Ovary (tissue), 9 donors: ENCODE measurements around the gene PRSS8. TPM values are rescaled to one million over a fixed set of nuclear protein-coding genes. Genes with fewer than 3 reads are reported as not detected.
"Not testable (repeated sequence)": the region's sequence is repeated elsewhere in the genome, so short reads cannot be mapped to it uniquely, and the experiment has no call there.

Experiments
- DNase-seq, 5 donors: peaks; one replicate each; pipeline ENCODE4 v3.0.0-alpha.2; 2019 to 2020
- H3K27ac ChIP-seq, 2 donors: fragments of 200-600 bp; one replicate each; pipeline versions ENCODE4 v1.5.1 to v1.8.0; 2019 to 2022
- H3K27me3 ChIP-seq: fragments of 200-600 bp; one replicate; pipeline ENCODE4 v1.8.0; 2022
- H3K36me3 ChIP-seq: fragments of 200-600 bp; sonication (generic); one replicate; pipeline ENCODE4 v1.5.1; 2019
- H3K4me1 ChIP-seq: one replicate; pipeline ENCODE4 v1.8.1; 2013; ENCODE audit warnings: mild to moderate bottlenecking, moderate library complexity; ENCODE audit not compliant: insufficient read depth
- H3K4me3 ChIP-seq: fragments of 200-600 bp; sonication (generic); one replicate; pipeline ENCODE4 v1.5.1; 2017
- H3K9me3 ChIP-seq, 2 donors: fragments of 200-600 bp in 1 of 2; sonication (generic) in 1 of 2; one replicate each; pipeline versions ENCODE4 v1.5.1 to v1.8.1; 2013 to 2019; ENCODE audit warnings: mild to moderate bottlenecking in 1 of 2, moderate library complexity in 1 of 2
- EP300 ChIP-seq: sonication (generic); formaldehyde crosslinking; IDR thresholded peaks from one replicate; pipeline ENCODE4 v1.6.1; 2017; ENCODE audit warnings: antibody characterized with exemption
- POLR2A ChIP-seq: fragments of 450-650 bp; IDR thresholded peaks from one replicate; pipeline ENCODE4 v1.6.1; 2017; ENCODE audit warnings: antibody characterized with exemption, mild to moderate bottlenecking, moderate library complexity
- WGBS, 3 donors: extraction: QIAGEN DNeasy Blood & Tissue Kit in 1 of 3; methylation state at CpG; one replicate each; pipeline versions ENCODE4 v1.1.5 to v1.1.7; 2013 to 2017; 5-methylcytosine and 5-hydroxymethylcytosine counted together
- intact Hi-C, 4 donors: fragments of 100-400 bp; cut with DNase I; formaldehyde crosslinking; loops; one replicate each; pipeline versions ENCODE4 v1.11.0 to v1.15.1; 2022 to 2023
- polyA plus RNA-seq, 2 donors: library from polyadenylated mRNA; stranded (reverse); fragments of 200-250 nt in 1 of 2; fragments of 350-450 nt in 1 of 2; fragmentation: Illumina TruSeq in 1 of 2; extraction: RNeasy Lipid Tissue Mini Kit (QIAGEN cat#74804) in 1 of 2; gene quantifications; one replicate each; pipeline ENCODE4 v1.2.3, GENCODE V29; 2013 to 2014
- total RNA-seq, 7 donors: library from RNA; depleted of rRNA in 2 of 7; stranded (reverse); fragments of >200 nt in 2 of 7; fragmentation: NEBNext Ultra II Directional in 3 of 7; extraction: Animal tissue kit (Norgen Biotek cat#: 25700) in 3 of 7; gene quantifications; one replicate each; pipeline versions ENCODE4 v1.1.0 to v1.2.4, GENCODE V29; 2016 to 2023
- TF ChIP-seq, protein P1 (sequence below), 3 donors: fragments of 450-650 bp in 2 of 3; fragments of 200-600 bp in 1 of 3; IDR thresholded peaks; one replicate each; pipeline versions ENCODE4 v1.5.1 to v1.8.0; 2016 to 2022; ENCODE audit warnings: antibody characterized with exemption in 3 of 3, mild to moderate bottlenecking in 1 of 3
- donor health status: DM: no; HTN: no; CAD: no; lungs with moderate emphysema.
- donor health status: DM: no; HTN: no; CAD: no.
- donor health status: Bipolar disorder and iron deficiency.
- donor health status: DM: yes; HTN: yes; CAD: no.
- donor health status: DM: no; HTN: no; CAD: no.
- donor health status: DM: yes; HTN: yes; CAD: no.

PRSS8 gene
- total and polyA plus RNA-seq, 9 donors = 0.05 to 47.0 (median 1.9) TPM; not detected in 3

DNA sequence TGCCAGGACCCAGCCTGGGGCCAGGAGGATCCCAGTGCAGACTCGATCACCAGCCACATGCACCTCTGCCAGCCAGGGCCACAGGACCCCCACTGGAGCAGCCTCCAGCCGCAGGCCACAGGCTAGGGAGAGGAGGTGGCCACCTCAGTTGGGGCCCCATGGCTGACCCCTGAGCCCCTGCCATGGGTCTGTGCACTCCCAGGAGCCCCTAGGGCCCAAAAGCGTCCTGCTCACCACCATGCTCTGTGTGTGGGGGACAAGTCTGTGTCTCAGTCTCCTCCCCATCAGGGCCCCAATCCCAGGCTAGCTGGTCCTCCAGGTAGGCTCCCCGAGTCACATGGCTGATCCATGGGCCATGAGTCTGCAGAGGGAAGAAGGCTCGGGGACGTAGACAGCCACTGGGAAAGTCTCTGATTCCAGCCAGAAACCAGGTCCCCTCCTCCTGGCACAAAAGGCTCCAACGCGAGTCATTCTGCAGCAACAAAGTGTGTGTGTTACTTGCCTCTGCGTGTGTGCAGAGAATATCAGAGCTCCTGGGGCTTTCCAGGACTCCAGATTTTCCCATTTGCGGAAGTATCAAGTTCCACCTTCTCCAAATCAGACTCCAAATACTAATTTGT is 6.1 kb upstream of the PRSS8 start:
- H3K27ac ChIP-seq = peak overlapping the region in 1 of 2 donors; percentile 53
- H3K27me3 ChIP-seq = no peaks in the 10 kb centered on the region
- H3K4me1 ChIP-seq = peaks cover 7% of the 10 kb centered on the region
- intact Hi-C loops = loop anchor here in 1 of 4 donors (2.0 kb wide), 1 partner anchor 157 kb away; the partner anchor contains the start of gene HSD3B7
- no peaks in the 10 kb centered on the region for H3K9me3 ChIP-seq
- peak overlapping the region; percentile 22 for H3K4me3 ChIP-seq
- whole genome bisulfite sequencing, 3 donors = 13 to 20% (median 17%) methylated on average over 9 to 10 of the region's 10 CpGs
- TF ChIP-seq POLR2A (no peak), EP300 (no peak)
- TF ChIP-seq, protein P1, sequence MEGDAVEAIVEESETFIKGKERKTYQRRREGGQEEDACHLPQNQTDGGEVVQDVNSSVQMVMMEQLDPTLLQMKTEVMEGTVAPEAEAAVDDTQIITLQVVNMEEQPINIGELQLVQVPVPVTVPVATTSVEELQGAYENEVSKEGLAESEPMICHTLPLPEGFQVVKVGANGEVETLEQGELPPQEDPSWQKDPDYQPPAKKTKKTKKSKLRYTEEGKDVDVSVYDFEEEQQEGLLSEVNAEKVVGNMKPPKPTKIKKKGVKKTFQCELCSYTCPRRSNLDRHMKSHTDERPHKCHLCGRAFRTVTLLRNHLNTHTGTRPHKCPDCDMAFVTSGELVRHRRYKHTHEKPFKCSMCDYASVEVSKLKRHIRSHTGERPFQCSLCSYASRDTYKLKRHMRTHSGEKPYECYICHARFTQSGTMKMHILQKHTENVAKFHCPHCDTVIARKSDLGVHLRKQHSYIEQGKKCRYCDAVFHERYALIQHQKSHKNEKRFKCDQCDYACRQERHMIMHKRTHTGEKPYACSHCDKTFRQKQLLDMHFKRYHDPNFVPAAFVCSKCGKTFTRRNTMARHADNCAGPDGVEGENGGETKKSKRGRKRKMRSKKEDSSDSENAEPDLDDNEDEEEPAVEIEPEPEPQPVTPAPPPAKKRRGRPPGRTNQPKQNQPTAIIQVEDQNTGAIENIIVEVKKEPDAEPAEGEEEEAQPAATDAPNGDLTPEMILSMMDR (IDR thresholded peaks at IDR 0.05) = no peak
- peak in 4 of 5 donors; percentile 48 to 65 (median 58) for DNase-seq
- no peaks in the 10 kb centered on the region for H3K36me3 ChIP-seq

DNA sequence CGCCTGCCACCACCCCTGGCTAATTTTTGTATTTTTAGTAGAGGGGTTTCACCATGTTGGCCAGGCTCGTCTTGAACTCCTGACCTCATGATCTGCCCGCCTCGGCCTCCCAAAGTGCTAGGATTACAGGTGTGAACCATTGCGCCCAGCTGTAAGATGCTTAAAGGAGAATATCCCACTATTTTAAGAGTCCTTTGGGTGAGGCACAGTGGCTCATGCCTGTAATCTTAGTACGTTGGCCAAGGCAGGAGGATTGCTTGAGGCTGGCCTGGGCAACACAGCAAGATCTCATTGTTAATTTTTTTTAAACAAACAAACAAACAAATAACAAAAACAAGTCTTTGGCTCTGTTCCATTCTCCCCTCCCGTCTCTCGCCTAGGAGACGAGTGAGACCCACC is 5.5 kb upstream of the PRSS8 start:
- H3K9me3 ChIP-seq, H3K4me3 ChIP-seq, H3K27me3 ChIP-seq, H3K27ac ChIP-seq, H3K36me3 ChIP-seq, H3K4me1 ChIP-seq, intact Hi-C loops: not testable (repeated sequence)
- 86 to 88% (median 87%) methylated on average over 9 of the region's 9 CpGs for WGBS, 3 donors
- DNase-seq = peak in 1 of 5 donors; percentile 26

DNA sequence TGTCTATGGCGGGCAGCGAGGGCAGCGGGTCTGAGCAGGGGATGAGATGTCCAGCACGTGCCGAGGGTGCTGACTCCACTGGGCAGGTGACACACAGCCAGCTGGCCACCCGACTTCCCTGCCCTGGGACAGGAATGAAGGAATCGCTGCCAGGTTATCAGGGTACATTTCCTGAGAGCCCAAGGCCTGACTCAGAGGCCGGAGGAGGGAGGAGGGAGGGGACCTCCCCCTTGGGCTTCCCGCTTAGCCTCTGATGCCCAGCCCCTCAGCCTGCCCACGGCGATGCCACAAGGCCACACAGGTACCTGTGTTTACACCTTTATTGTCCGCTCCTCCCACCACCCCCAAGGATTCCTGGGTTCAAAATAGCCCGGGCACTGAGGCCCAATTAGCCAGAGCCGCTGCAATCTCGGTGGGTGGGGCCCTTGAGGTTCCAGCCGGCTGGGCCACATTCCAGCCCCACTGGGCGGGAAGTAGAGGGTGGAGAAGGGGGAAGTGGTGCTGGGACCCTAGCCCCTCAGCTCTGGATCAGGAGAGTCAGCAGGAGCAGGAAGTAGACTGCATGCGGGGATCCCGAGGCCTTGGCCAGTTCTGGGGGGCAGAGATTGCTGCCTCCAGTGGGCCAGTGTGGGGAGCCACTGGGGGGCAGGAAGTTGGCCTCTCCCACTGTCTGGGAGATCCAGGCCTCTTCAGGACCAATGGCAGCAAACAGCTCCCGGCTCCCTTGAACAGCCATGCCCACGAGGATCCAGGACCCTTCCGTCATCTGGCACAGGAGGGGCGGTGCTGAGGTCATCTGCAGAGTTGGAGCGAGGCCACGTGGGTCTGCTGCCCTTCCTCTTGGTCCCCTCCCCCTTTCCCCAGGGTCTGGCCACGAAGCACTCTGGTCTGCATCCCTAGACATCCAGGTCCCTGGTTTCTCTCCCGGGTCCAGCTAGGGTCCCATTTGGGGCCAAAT is 3.4 kb upstream of the PRSS8 start:
- no peak overlapping the region for H3K4me3 ChIP-seq
- no peaks in the 10 kb centered on the region for H3K27me3 ChIP-seq
- intact Hi-C loops = loop anchor here in 1 of 4 donors (10.0 kb wide), 1 partner anchor 46 kb away; the partner anchor contains the start of gene FUS
- H3K36me3 ChIP-seq = no peaks in the 10 kb centered on the region
- no peaks in the 10 kb centered on the region for H3K9me3 ChIP-seq
- 48 to 56% (median 49%) methylated on average over 27 of the region's 27 CpGs for WGBS, 3 donors
- DNase-seq = peak in 1 of 5 donors; percentile 20
- peaks cover 7% of the 10 kb centered on the region for H3K4me1 ChIP-seq
- TF ChIP-seq, protein P1 (IDR thresholded peaks at IDR 0.05) = no peak
- TF ChIP-seq EP300 (no peak), POLR2A (no peak)
- H3K27ac ChIP-seq = peak overlapping the region in 1 of 2 donors; percentile 5

DNA sequence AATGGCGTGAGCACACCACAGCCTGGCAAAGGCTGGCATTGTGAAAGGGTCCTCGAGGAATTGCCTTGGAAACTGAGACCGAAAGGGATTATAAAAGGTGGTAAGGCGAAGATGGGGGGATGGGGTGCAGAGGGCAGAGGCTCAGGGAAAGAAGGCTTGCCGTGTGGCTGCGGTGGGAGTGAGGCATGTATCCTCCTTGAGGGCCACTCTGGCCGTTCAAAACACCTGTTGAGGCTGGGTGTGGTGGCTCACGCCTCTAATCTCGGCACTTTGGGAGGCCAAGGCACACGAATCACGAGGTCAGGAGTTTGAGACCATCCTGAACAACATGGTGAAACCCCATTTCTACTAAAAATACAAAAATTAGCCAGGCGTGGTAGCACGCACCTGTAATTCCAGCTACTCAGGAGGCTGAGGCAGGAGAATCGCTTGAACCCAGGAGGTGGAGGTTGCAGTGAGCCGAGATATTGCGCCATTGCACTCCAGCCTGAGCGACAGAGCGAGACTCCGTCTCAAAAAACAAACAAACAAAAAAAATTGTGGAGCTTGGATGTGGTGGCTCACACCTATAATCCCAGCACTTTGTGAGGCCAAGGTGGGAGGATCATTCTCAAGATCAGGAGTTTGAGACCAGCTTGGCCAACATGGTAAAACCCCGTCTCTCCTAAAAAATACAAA is 1.4 kb upstream of the PRSS8 start:
- H3K4me1 ChIP-seq, H3K4me3 ChIP-seq, H3K9me3 ChIP-seq, H3K27me3 ChIP-seq, H3K36me3 ChIP-seq, H3K27ac ChIP-seq, DNase-seq: not testable (repeated sequence)
- intact Hi-C loops = loop anchor here in 1 of 4 donors (10.0 kb wide), 1 partner anchor 48 kb away; the partner anchor contains the start of gene FUS
- WGBS, 3 donors = 90 to 93% (median 91%) methylated on average over 20 of the region's 20 CpGs

DNA sequence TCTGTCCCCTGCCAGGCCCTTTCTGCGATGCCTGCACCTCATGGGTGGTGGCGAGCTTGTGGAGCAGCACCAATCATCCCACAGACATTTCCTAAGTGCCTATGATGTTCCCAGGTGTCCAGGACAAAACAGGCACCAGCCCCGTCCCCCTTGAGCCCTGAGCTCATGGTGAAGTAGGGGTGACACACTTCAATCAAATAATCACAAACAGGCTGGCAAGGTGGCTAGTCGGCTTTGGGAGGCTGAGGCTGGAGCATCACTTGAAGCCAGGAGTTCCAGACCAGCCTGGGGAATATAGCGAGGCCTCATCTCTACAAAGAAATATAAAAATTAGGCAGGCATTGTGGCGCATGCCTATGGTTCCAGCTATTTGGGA is 748 bp upstream of the PRSS8 start:
- Histone ChIP-seq H3K4me1 (peaks cover under 1% of the 10 kb centered on the region), H3K27ac (no peak overlapping the region), H3K36me3 (no peaks in the 10 kb centered on the region), H3K4me3 (no peak overlapping the region), H3K27me3 (no peaks in the 10 kb centered on the region), H3K9me3 (no peaks in the 10 kb centered on the region)
- DNase-seq = no peak
- intact Hi-C loops = loop anchor here in 1 of 4 donors (10.0 kb wide), 1 partner anchor 49 kb away; the partner anchor contains the start of gene FUS
- WGBS, 3 donors = 87 to 91% (median 88%) methylated on average over 6 of the region's 6 CpGs
- TF ChIP-seq EP300 (no peak), POLR2A (no peak)
- TF ChIP-seq, protein P1 (IDR thresholded peaks at IDR 0.05) = no peak
